ENCODE results near the gene VPS37B.

DNA sequence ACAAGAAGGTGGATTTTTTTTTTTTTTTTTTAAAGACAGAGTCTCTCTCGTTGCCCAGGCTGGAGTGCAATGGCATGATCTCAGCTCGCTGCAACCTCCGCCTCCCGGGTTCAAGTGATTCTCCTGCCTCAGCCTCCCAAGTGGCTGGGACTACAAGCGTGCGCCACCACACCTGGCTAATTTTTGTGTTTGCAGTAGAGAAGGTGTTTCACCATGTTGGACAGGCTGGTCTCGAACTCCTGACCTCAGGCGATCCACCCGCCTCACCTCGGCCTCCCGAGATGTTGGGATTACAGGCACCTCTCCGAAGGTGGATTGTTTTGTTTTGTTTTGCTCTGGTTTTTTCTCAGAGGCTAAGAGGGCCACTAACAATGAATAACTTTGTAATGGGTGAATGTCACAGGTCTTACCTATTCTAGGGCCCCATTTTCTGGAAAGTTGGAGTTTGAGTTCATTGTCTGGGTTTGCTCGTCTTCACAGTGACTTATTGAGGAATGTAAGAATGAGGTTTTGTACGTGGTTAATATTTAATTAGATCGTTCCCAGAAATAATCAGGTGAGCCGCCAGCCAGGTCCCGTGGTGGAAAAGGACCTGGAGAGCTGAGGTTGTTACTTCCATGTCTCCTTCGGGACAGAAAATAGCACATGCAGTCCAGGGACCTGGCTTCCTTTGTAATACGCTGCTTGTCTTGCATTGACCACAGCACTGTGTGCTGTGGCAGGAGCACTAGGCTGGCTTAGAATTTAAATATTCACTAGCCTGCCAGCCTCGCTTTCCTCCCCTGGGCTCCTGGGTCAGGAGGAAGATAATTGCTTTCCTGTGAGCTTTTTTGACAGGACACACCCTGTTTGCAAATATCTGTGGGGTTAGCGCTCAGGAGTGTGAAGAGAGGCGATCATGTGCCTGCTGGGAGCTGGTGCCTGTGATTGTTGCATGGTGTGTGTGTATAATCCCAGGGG, 58.3 kb downstream of the VPS37B start:
- TF ChIP-seq CTCF (IDR thresholded peaks at IDR 0.05; ENCODE audit: insufficient read depth, low read length, poor library complexity, severe bottlenecking) (no peak), EZH2phosphoT487 (conservative IDR thresholded peaks at IDR 0.05; ENCODE audit: low read length) (no peak)
